Natural killer cell treated with Interleukin-12 subunit alpha and Interleukin-12 subunit beta and Interleukin-15 and Interleukin-18, amount 100 ng/mL, for 72 hours (primary cell): ENCODE data around the gene CRAMP1. TPM values are rescaled to one million over a fixed set of nuclear protein-coding genes. Genes with fewer than 3 reads are reported as not detected.
A peak's percentile ranks its signal among the peaks of the same experiment; 100 is the strongest.
"Not testable (repeated sequence)": the region's sequence is repeated elsewhere in the genome, so short reads cannot be mapped to it uniquely, and the experiment has no call there.

ENCODE experiments used
- ATAC-seq, 2 donors: fragments of 150-1000 bp; cut with Tn5 transposase in 1 of 2; sonication (Bioruptor Pico), chemical (Tn5 transposase) in 1 of 2; 2 replicates each; pipeline ENCODE4 v1.10.0; 2021
- DNase-seq: peaks from one replicate; pipeline ENCODE4 v3.0.0; 2022; ENCODE audit warnings: low spot score
- H3K27ac Mint-ChIP-seq, 2 donors: 1 replicate in 1 of 2; 2 replicates in 1 of 2; pipeline ENCODE4 v1.8.0; 2022; ENCODE audit warnings: mixed read lengths in 2 of 2, mild to moderate bottlenecking in 1 of 2, moderate library complexity in 1 of 2
- H3K27me3 Mint-ChIP-seq, 2 donors: 1 replicate in 1 of 2; 2 replicates in 1 of 2; pipeline ENCODE4 v1.8.0; 2022; ENCODE audit warnings: mixed read lengths in 2 of 2
- H3K36me3 Mint-ChIP-seq: one replicate; pipeline ENCODE4 v1.8.0; 2022; ENCODE audit warnings: mixed read lengths
- H3K4me1 Mint-ChIP-seq, 2 donors: 1 replicate in 1 of 2; 2 replicates in 1 of 2; pipeline ENCODE4 v1.8.0; 2022; ENCODE audit warnings: low read depth in 2 of 2, mixed read lengths in 2 of 2, mild to moderate bottlenecking in 1 of 2
- H3K4me3 Mint-ChIP-seq: one replicate; pipeline ENCODE4 v1.8.0; 2022; ENCODE audit warnings: mixed read lengths
- H3K9me3 Mint-ChIP-seq: 2 replicates; pipeline ENCODE4 v1.8.0; 2022; ENCODE audit warnings: mixed read lengths
- total RNA-seq, 2 donors: library from RNA; stranded (reverse); gene quantifications; one replicate each; pipeline ENCODE4 v1.2.3, GENCODE V29; 2022

The CRAMP1 gene
- total RNA-seq, 2 donors from 2014 or later = 33.3 to 35.3 TPM

GRCh38 chr16:1584926-1585484 lies 27.2 kb upstream of the CRAMP1 start:
- H3K36me3 Mint-ChIP-seq = no peaks in the 10 kb centered on the region
- DNase-seq (no peak), ATAC-seq (no peak)
- no peaks in the 10 kb centered on the region for H3K27me3 Mint-ChIP-seq
- H3K27ac Mint-ChIP-seq = no peak overlapping the region
- H3K4me3 Mint-ChIP-seq = no peak overlapping the region
- no peaks in the 10 kb centered on the region for H3K4me1 Mint-ChIP-seq
- no peaks in the 10 kb centered on the region for H3K9me3 Mint-ChIP-seq

DNA sequence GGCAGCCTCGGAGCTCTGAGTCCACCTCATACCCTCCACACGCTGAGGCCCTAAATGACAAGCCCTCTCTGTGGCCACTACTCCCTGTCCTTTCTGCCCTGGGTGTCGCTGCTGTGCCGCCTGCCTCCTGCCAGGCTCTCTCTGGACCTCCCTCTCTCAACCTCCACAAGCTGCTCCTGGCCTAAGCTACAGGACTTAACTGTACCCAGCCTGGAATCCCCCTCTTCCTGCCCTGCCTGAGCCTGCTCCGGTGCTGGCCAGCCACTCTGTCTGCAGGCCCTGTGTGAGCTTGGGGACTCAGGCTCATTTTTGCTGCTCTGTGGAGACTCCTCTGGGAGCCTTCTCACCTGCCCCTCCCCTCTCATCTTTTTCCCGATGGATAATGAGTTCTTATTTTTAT lies 21.8 kb upstream of the CRAMP1 start:
- ATAC-seq (no peak), DNase-seq (no peak)
- H3K4me3 Mint-ChIP-seq = no peak overlapping the region
- H3K36me3 Mint-ChIP-seq = no peaks in the 10 kb centered on the region
- H3K4me1 Mint-ChIP-seq = no peaks in the 10 kb centered on the region
- H3K9me3 Mint-ChIP-seq = no peaks in the 10 kb centered on the region
- H3K27ac Mint-ChIP-seq = no peak overlapping the region
- no peaks in the 10 kb centered on the region for H3K27me3 Mint-ChIP-seq

GRCh38 chr16:1590930-1591705 lies 21.0 kb upstream of the CRAMP1 start:
- no peaks in the 10 kb centered on the region for H3K4me1 Mint-ChIP-seq
- H3K27me3 Mint-ChIP-seq = no peaks in the 10 kb centered on the region
- H3K4me3 Mint-ChIP-seq = no peak overlapping the region
- ATAC-seq (no peak), DNase-seq (no peak)
- H3K9me3 Mint-ChIP-seq = no peaks in the 10 kb centered on the region
- H3K27ac Mint-ChIP-seq = no peak overlapping the region
- no peaks in the 10 kb centered on the region for H3K36me3 Mint-ChIP-seq

GRCh38 chr16:1592446-1592845 lies 19.7 kb upstream of the CRAMP1 start:
- H3K4me1 Mint-ChIP-seq = no peaks in the 10 kb centered on the region
- H3K27ac Mint-ChIP-seq = no peak overlapping the region
- no peaks in the 10 kb centered on the region for H3K36me3 Mint-ChIP-seq
- no peak overlapping the region for H3K4me3 Mint-ChIP-seq
- H3K9me3 Mint-ChIP-seq = no peaks in the 10 kb centered on the region
- no peak for ATAC-seq
- DNase-seq = no peak
- no peaks in the 10 kb centered on the region for H3K27me3 Mint-ChIP-seq

DNA sequence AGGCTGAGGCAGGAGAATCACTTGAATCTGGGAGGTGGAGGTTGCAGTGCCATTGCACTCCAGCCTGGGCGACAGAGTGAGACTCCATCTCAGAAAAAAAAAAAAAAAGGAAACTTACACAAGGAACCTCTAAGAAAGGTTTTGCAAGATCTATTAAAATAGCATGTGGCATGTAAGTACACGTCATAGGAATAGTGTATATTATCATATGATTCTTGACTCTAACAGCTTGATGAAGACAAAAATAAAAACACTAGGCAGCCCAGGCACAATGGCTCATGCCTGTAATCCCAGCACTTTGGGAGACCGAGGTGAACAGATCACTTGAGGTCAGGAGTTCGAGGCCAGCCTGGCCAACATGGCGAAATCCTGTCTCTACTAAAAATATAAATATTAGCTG lies 16.6 kb upstream of the CRAMP1 start:
- H3K4me3 Mint-ChIP-seq, H3K4me1 Mint-ChIP-seq, ATAC-seq, H3K36me3 Mint-ChIP-seq, H3K9me3 Mint-ChIP-seq, H3K27me3 Mint-ChIP-seq, H3K27ac Mint-ChIP-seq, DNase-seq: not testable (repeated sequence)

GRCh38 chr16:1596516-1596915 lies 15.6 kb upstream of the CRAMP1 start:
- no peaks in the 10 kb centered on the region for H3K36me3 Mint-ChIP-seq
- no peaks in the 10 kb centered on the region for H3K9me3 Mint-ChIP-seq
- ATAC-seq (no peak), DNase-seq (no peak)
- H3K27me3 Mint-ChIP-seq = no peaks in the 10 kb centered on the region
- H3K4me3 Mint-ChIP-seq = no peak overlapping the region
- H3K4me1 Mint-ChIP-seq = no peaks in the 10 kb centered on the region
- no peak overlapping the region for H3K27ac Mint-ChIP-seq

GRCh38 chr16:1597154-1597553 lies 15.0 kb upstream of the CRAMP1 start:
- Mint-ChIP-seq H3K27me3 (no peaks in the 10 kb centered on the region), H3K36me3 (no peaks in the 10 kb centered on the region), H3K27ac (no peak overlapping the region), H3K4me1 (no peaks in the 10 kb centered on the region), H3K9me3 (no peaks in the 10 kb centered on the region), H3K4me3 (no peak overlapping the region)
- DNase-seq (no peak), ATAC-seq (no peak)

DNA sequence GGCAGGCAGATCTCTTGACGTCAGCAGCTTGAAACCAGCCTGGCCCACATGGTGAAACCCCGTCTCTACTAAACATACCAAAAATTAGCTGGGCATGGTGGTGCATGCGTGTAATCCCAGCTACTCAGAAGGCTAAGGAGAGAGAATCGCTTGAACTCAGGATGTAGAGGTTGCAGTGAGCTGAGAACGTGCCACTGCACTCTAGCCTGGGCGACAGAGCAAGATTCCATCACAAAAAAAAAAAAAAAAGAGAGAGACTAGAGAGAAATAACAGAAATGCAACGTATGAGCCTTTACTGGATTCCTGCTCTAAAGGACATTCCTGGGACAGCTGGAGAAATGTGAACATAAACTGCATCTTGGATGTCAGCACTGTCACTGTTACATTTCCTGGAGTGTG lies 11.1 kb upstream of the CRAMP1 start:
- DNase-seq (no peak), ATAC-seq (no peak)
- H3K36me3 Mint-ChIP-seq = no peaks in the 10 kb centered on the region
- no peaks in the 10 kb centered on the region for H3K27me3 Mint-ChIP-seq
- no peaks in the 10 kb centered on the region for H3K9me3 Mint-ChIP-seq
- no peaks in the 10 kb centered on the region for H3K4me1 Mint-ChIP-seq
- H3K4me3 Mint-ChIP-seq = no peak overlapping the region
- H3K27ac Mint-ChIP-seq = no peak overlapping the region

DNA sequence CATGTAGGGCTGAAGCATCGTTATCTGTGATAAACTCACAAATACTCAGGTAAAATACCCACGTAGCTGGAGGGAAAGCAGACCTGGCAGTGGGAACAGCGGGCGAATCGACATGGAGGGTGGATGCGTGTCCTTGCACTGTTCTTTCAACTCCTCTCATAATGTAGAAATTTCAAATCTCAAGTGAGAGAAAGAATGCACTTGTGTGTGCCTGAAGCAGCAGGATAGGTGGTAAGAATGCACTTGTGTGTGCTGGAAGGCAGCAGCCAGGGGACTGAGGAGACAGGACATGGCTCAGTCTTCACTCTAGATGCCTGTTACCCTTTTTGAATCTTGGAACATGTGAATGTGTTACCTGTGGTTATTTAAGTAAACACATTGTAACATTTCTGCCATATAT lies 10.7 kb upstream of the CRAMP1 start:
- Mint-ChIP-seq H3K27me3 (no peaks in the 10 kb centered on the region), H3K36me3 (no peaks in the 10 kb centered on the region), H3K27ac (no peak overlapping the region), H3K4me1 (no peaks in the 10 kb centered on the region), H3K4me3 (no peak overlapping the region), H3K9me3 (no peaks in the 10 kb centered on the region)
- DNase-seq (no peak), ATAC-seq (no peak)

DNA sequence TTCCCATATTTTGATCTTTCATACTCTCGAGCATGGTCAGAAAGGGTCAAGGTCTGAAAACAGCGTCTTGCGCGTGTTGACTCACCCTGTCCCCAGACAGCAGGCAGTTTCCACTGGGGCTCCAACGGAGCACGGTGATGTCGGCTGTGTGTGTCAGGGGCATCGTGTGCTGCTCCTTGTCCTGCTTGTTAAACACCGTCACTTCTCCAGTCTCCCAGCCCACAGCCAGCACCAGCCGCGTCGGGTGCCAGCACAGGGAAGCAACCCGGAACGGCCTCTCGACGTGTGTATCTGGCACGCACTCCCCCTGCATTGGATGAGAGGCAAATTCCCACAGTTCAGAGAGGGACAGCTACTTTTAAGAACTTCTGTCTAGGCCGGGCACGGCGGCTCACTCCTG lies 9.9 kb upstream of the CRAMP1 start:
- H3K36me3 Mint-ChIP-seq = no peaks in the 10 kb centered on the region
- ATAC-seq (no peak), DNase-seq (no peak)
- H3K27ac Mint-ChIP-seq = no peak overlapping the region
- H3K4me1 Mint-ChIP-seq = peaks cover 0 to 3% of the 10 kb centered on the region in 2 donors
- H3K9me3 Mint-ChIP-seq = no peaks in the 10 kb centered on the region
- H3K27me3 Mint-ChIP-seq = no peaks in the 10 kb centered on the region
- H3K4me3 Mint-ChIP-seq = no peak overlapping the region

GRCh38 chr16:1606774-1607173 lies 5.4 kb upstream of the CRAMP1 start:
- peaks cover 1 to 9% of the 10 kb centered on the region in 2 donors for H3K4me1 Mint-ChIP-seq
- DNase-seq (no peak), ATAC-seq (no peak)
- no peaks in the 10 kb centered on the region for H3K9me3 Mint-ChIP-seq
- no peak overlapping the region for H3K27ac Mint-ChIP-seq
- H3K27me3 Mint-ChIP-seq = no peaks in the 10 kb centered on the region
- H3K36me3 Mint-ChIP-seq = no peaks in the 10 kb centered on the region
- no peak overlapping the region for H3K4me3 Mint-ChIP-seq

- no peak overlapping the region for H3K4me3 Mint-ChIP-seq
- no peaks in the 10 kb centered on the region for H3K27me3 Mint-ChIP-seq
- no peaks in the 10 kb centered on the region for H3K9me3 Mint-ChIP-seq
- DNase-seq = no peak
- no peak for ATAC-seq
- H3K27ac Mint-ChIP-seq = no peak overlapping the region
- peaks cover 7 to 13% of the 10 kb centered on the region in 2 donors for H3K4me1 Mint-ChIP-seq
- H3K36me3 Mint-ChIP-seq = no peaks in the 10 kb centered on the region
These were observed 4.2 kb upstream of the CRAMP1 start for GRCh38 chr16:1607971-1608370.

DNA sequence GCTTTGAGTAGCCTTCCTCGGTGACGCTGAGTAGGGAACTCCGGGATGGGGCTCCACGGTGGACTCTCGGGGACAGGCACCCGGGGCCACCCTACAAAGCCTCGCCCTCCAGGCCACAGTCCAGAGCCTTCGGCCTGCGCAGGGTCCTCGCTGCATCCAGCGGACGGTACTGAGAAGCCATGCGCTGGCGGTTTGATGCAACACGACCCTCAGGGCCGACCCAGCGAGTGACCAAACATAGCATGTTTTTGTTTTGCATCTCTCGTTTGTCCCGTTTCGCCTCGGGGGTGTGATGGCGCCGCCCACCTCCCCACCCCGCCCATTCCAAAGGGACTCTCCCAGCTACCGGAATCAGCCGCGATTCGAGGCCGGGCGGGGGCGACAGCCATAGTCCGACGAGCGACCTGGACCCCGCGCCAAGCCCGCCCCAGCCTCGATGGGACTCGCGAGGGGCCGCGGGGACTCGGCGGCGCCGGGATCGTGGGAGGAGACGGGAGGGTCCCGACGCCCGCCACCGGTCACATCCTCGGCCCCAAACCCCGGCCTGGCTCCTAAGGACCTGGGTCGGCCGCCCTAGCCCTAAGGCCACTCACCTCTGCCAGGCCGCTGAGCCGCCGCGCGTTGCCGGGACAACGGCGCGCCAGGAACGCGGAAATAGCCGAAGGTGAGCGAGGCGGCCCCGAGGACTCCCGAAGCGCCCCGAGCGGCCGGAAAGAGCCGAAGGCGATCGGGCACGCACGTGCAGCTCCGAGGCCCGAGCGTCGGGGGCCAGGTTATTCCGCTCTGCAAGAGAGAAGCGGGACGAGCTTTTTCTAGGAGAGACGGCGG lies 1.9 kb upstream of the CRAMP1 start:
- H3K4me3 Mint-ChIP-seq = peak overlapping the region; percentile 81
- H3K9me3 Mint-ChIP-seq = no peaks in the 10 kb centered on the region
- peak; percentile 91 for DNase-seq
- H3K4me1 Mint-ChIP-seq = peaks cover 18 to 23% of the 10 kb centered on the region in 2 donors
- H3K36me3 Mint-ChIP-seq = peaks cover 1% of the 10 kb centered on the region
- no peaks in the 10 kb centered on the region for H3K27me3 Mint-ChIP-seq
- H3K27ac Mint-ChIP-seq = peak overlapping the region; percentile 89 to 95
- ATAC-seq = peak; percentile 48 to 66
